OCI-LY1 (cell line): ENCODE data around the gene NISCH.

ENCODE experiments used
- H2AFZ ChIP-seq: fragments of 200-600 bp; sonication (generic), shearing (Covaris generic); 2 replicates; pipeline ENCODE4 v1.6.0; 2014; ENCODE audit warnings: antibody characterized with exemption, mild to moderate bottlenecking, low read length
- H3F3A ChIP-seq: fragments of 200-600 bp; sonication (generic), shearing (Covaris generic); 2 replicates; pipeline ENCODE4 v1.6.0; 2014; ENCODE audit warnings: mild to moderate bottlenecking, antibody characterized with exemption, low read length, moderate library complexity; ENCODE audit not compliant: insufficient read depth
- H3K27ac ChIP-seq: fragments of 200-600 bp; sonication (generic); 2 replicates; pipeline ENCODE4 v1.5.1; 2014; ENCODE audit warnings: low read length, mixed run types, mild to moderate bottlenecking, low read depth; ENCODE audit not compliant: poor library complexity, severe bottlenecking
- H3K27me3 ChIP-seq: fragments of 200-600 bp; sonication (generic); 2 replicates; pipeline ENCODE4 v1.6.0; 2014; ENCODE audit warnings: antibody characterized with exemption, mild to moderate bottlenecking, low read length, moderate library complexity; ENCODE audit not compliant: insufficient read depth
- H3K36me3 ChIP-seq: fragments of 200-600 bp; sonication (generic); 2 replicates; pipeline ENCODE4 v1.6.1; 2014; ENCODE audit warnings: mild to moderate bottlenecking, antibody characterized with exemption, low read length, moderate library complexity, mixed read lengths; ENCODE audit not compliant: insufficient read depth
- H3K4me1 ChIP-seq: fragments of 200-600 bp; sonication (generic); 2 replicates; pipeline ENCODE4 v1.5.1; 2014; ENCODE audit warnings: mild to moderate bottlenecking, low read length, moderate library complexity; ENCODE audit not compliant: insufficient read depth, severe bottlenecking
- H3K4me2 ChIP-seq: fragments of 200-600 bp; sonication (generic), shearing (Covaris generic); 2 replicates; pipeline ENCODE4 v1.6.1; 2014; ENCODE audit warnings: low read length
- H3K4me3 ChIP-seq: fragments of 200-600 bp; sonication (generic); 2 replicates; pipeline ENCODE4 v1.5.1; 2014; ENCODE audit warnings: low read length, low read depth, mild to moderate bottlenecking, mixed read lengths; ENCODE audit not compliant: poor library complexity, severe bottlenecking
- H3K79me2 ChIP-seq: fragments of 200-600 bp; shearing (Covaris generic); 2 replicates; pipeline ENCODE4 v1.6.1; 2016; ENCODE audit warnings: mixed run types, low read length, mixed read lengths; ENCODE audit not compliant: insufficient read depth
- H3K9ac ChIP-seq: fragments of 200-600 bp; sonication (generic), shearing (Covaris generic); 2 replicates; pipeline ENCODE4 v1.6.1; 2014; ENCODE audit warnings: mild to moderate bottlenecking, low read length, mixed read lengths
- H3K9me2 ChIP-seq: fragments of 200-600 bp; sonication (generic), shearing (Covaris generic); 2 replicates; pipeline ENCODE4 v1.6.1; 2014; ENCODE audit warnings: low read depth, mild to moderate bottlenecking, low read length, mixed read lengths
- H3K9me3 ChIP-seq: fragments of 200-600 bp; shearing (Covaris generic); 2 replicates; pipeline ENCODE4 v1.6.1; 2014; ENCODE audit warnings: low read length, mixed read lengths
- H4K20me1 ChIP-seq: fragments of 200-600 bp; sonication (generic), shearing (Covaris generic); 2 replicates; pipeline ENCODE4 v1.6.0; 2016; ENCODE audit warnings: mild to moderate bottlenecking, low read length; ENCODE audit not compliant: insufficient read depth
- EZH2 ChIP-seq: fragments of 200-600 bp; sonication (generic), shearing (Covaris generic); IDR thresholded peaks from 2 replicates; pipeline ENCODE4 v1.8.0; 2017; ENCODE audit warnings: borderline replicate concordance, mixed run types, mild to moderate bottlenecking, antibody characterized with exemption, low read length, moderate library complexity, mixed read lengths
- TF ChIP-seq, protein P1 (sequence below): fragments of 200-600 bp; sonication (generic), shearing (Covaris generic); IDR thresholded peaks from 2 replicates; pipeline ENCODE4 v1.5.1; 2017; ENCODE audit warnings: mild to moderate bottlenecking, antibody characterized with exemption, low read length, moderate library complexity, mixed read lengths

The NISCH gene

DNA sequence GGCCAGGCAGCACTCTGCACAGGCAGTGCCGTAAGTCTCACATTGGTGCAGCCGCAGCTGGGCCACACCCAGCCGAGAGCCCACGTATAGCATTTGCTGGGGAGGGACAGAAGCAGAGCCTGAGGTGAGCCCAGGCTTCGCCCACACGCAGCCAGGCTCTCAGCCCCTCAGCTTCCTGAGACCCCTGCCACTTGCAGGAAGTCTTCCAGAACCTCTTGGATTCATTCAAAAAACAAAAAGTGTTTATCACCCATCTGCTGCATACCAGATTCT, 17.4 kb upstream of the NISCH start:
- no peak overlapping the region for H3K9ac ChIP-seq
- H2AFZ ChIP-seq: no peak overlapping the region
- H3K4me1 ChIP-seq: peaks cover 4% of the 10 kb centered on the region
- H3K27ac ChIP-seq: no peak overlapping the region
- TF ChIP-seq EZH2: no peak
- TF ChIP-seq, protein P1, sequence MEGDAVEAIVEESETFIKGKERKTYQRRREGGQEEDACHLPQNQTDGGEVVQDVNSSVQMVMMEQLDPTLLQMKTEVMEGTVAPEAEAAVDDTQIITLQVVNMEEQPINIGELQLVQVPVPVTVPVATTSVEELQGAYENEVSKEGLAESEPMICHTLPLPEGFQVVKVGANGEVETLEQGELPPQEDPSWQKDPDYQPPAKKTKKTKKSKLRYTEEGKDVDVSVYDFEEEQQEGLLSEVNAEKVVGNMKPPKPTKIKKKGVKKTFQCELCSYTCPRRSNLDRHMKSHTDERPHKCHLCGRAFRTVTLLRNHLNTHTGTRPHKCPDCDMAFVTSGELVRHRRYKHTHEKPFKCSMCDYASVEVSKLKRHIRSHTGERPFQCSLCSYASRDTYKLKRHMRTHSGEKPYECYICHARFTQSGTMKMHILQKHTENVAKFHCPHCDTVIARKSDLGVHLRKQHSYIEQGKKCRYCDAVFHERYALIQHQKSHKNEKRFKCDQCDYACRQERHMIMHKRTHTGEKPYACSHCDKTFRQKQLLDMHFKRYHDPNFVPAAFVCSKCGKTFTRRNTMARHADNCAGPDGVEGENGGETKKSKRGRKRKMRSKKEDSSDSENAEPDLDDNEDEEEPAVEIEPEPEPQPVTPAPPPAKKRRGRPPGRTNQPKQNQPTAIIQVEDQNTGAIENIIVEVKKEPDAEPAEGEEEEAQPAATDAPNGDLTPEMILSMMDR: no peak
- no peaks in the 10 kb centered on the region for H3K79me2 ChIP-seq
- H3K36me3 ChIP-seq: no peaks in the 10 kb centered on the region
- no peaks in the 10 kb centered on the region for H3K9me3 ChIP-seq
- H3K4me3 ChIP-seq: no peak overlapping the region
- H3F3A ChIP-seq: no peaks in the 10 kb centered on the region
- H3K9me2 ChIP-seq: no peaks in the 10 kb centered on the region
- H3K27me3 ChIP-seq: peaks cover 6% of the 10 kb centered on the region; the same call in 1 of the 2 replicates
- H4K20me1 ChIP-seq: no peaks in the 10 kb centered on the region
- H3K4me2 ChIP-seq: no peak overlapping the region

DNA sequence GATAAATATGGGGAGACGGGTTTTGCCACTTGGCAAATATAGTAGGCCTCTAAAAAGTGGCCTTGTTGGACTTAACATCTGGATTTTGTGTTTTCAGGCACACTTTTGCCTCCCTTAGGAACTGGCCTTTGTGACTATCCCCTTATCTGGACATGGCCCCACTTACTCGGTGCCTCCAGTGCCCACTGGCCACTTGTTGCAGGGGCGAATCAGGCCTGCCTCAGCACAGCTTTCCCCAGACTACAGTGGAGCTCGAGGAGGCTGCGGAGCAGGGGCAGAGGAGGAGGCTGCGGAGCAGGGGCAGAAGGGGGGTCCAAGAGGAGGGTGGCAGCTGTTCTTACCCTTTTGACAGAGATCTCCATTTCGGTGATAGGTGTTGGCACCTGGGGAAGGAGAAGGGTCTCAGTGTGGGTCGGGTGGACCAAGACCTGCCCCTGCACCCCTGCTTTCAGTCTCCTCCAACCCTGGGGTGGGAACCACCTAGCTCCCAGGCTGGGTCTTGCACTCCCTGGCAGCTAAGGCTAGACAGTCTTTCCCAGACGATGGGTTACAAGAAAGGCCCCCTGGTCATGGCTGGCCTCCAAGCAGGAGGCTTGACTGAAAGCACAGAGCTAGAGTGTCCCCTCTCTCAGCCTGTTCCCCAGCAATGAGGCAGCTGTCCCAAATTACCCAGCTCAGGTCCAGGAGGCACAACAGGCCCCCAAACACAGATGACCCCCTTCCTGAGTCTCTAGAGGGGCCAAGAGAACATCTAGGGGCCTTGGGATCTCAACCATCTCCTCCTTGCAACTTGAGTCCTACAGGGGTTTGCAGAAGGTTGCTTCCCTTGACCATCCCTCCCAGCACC, 16.6 kb upstream of the NISCH start:
- Histone ChIP-seq H3K4me1 (peaks cover 4% of the 10 kb centered on the region), H3K4me3 (no peak overlapping the region), H3F3A (no peaks in the 10 kb centered on the region), H2AFZ (no peak overlapping the region), H3K9me3 (no peaks in the 10 kb centered on the region), H3K36me3 (no peaks in the 10 kb centered on the region), H3K9me2 (no peaks in the 10 kb centered on the region), H3K27ac (no peak overlapping the region), H3K79me2 (no peaks in the 10 kb centered on the region), H3K9ac (no peak overlapping the region), H3K4me2 (no peak overlapping the region), H4K20me1 (no peaks in the 10 kb centered on the region), H3K27me3 (peaks cover 10% of the 10 kb centered on the region; the same call in 1 of the 2 replicates)
- TF ChIP-seq EZH2: no peak
- TF ChIP-seq, protein P1: no peak

DNA sequence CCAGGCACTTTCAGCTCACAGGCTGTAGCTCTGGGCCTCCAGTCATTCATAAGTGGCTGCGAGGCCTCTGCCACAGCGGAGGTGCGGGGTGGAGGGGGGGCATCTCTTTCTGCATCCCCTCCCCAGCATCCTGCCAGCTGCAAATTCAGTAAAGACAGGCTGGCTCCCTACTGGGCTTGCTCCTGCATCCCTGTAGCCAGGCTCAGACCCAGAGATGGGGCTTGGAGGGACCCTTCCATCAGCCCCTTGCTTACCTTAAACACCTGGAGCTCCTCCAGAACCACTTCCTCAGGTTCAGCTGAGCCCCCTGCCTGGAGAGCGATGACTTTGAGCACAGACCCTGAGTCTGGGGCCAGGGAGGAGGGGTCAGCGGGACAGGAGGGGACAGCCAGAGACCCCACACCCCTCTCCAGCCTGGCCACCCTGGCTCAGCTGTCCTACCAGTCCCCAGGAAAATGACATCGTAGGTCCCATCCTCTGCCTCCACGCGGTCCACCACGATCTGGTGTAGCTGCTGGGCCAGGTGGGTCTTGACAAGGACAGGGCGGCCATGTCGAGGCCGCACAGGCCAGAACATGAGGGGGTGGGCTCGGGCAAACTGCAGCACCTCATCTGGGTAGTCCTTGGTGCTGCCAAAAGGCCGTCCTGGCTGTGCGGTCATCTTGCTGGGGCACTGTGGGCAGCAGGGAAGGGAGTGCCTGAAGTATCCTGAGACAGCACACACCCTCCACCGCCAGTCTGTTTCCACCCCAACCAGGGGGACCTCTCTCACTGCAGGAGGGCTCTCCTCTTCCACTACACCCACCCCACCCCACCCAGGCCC, 15.8 kb upstream of the NISCH start:
- TF ChIP-seq, protein P1: no peak
- no peak for TF ChIP-seq EZH2
- Histone ChIP-seq H3F3A (no peaks in the 10 kb centered on the region), H3K36me3 (no peaks in the 10 kb centered on the region), H2AFZ (no peak overlapping the region), H3K4me2 (no peak overlapping the region), H3K27ac (no peak overlapping the region), H3K4me3 (no peak overlapping the region), H3K9me3 (no peaks in the 10 kb centered on the region), H3K9ac (no peak overlapping the region), H3K4me1 (peaks cover 8% of the 10 kb centered on the region), H4K20me1 (no peaks in the 10 kb centered on the region), H3K27me3 (peaks cover 10% of the 10 kb centered on the region; the same call in 1 of the 2 replicates), H3K79me2 (no peaks in the 10 kb centered on the region), H3K9me2 (no peaks in the 10 kb centered on the region)
